CD4-positive, alpha-beta T cell treated with Interferon gamma for 1 hour (primary cell): ENCODE measurements around the gene NME7.

Experiments used
- DNase-seq: peaks from one replicate; pipeline ENCODE4 v3.0.0-alpha.2; 2020

Gene NME7

GRCh38 chr1:169120066-169120465 lies 247.5 kb downstream of the NME7 start:
- DNase-seq, result no peak

GRCh38 chr1:169119405-169119804 lies 248.2 kb downstream of the NME7 start:
- no peak for DNase-seq

- no peak for DNase-seq
Measured at GRCh38 chr1:169118227-169118626, 249.4 kb downstream of the NME7 start.

DNA sequence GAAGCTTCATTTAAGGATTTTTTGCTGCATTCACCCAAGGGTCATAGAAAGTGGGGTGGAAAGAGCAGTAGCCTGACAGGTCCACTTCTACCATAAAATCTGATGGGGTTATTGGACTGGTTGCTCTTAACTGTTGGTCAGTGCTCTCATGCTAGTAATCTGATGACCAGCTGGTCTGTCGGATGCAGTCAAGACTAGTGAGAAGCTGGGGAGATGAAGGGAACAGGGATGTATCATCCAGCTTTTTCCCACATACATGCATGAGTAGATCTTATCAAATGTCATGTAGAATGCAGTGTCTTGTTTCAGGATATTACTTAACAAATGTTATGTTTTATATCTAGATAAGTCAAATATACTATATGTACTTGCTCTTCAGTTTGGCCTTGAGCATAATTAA lies 250.0 kb downstream of the NME7 start:
- DNase-seq, result no peak

GRCh38 chr1:169117014-169117413 lies 250.6 kb downstream of the NME7 start:
- DNase-seq, result no peak

DNA sequence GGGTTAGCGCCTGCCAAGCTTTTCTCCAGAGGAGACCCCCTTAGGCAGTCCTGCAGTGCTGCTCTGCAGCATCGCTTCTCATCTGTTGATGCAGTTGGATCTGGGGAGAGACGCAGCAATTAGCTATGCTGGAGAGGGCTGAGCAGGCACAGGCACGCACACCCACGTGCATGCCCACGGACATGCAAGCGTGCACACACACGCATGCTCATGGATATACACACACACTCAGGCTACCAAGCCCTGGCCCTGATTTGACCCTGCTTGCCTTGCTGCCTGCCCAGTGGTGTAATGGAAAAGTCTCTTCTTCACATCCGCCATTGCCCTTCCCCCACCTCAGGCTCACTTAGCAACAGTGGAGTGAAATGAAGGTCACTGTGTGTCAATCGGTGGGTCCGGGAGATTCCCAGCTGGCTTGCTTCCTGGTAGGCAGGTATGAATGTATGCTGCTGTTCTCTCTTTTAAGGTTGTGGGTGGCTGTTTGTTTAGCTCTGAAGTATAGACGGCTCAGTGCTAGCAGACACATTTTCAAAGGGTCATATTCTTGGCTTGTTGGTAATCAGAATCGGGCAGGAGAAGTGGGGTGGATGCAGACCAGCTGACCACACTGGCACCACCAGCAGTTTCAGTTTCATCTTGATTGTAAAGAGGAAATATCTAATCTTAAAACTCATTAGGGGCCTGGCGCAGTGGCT lies 251.6 kb downstream of the NME7 start:
- DNase-seq, result no peak

DNA sequence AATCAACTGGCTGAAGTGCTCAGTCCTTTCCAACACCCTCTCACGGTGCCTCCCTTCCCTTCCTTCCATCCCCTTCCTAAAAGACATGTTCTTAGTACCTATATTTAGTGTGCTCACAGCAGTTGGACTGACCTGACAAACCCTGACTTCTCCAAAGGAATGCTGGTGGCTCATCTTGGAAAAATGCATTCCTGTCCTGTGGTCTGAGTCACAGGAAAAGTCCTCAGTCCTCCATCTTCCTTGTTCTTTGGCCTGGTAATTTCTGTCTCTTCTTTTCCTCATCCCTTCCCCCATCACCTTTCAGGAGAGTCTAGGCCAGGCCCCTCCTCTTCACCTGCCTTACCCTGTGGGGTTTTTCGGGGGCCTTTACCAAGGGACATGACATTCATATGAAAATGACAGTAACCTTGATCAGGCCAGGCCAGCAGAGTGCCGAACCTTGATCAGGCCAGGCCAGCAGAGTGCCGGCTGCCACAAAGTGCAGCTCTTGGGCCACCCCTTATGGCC lies 253.9 kb downstream of the NME7 start:
- DNase-seq, result no peak

GRCh38 chr1:169112241-169112640 lies 255.4 kb downstream of the NME7 start:
- no peak for DNase-seq

- DNase-seq, result no peak
Measured at GRCh38 chr1:169111472-169111871, 256.1 kb downstream of the NME7 start.

GRCh38 chr1:169110689-169111447 lies 256.7 kb downstream of the NME7 start:
- no peak for DNase-seq

DNA sequence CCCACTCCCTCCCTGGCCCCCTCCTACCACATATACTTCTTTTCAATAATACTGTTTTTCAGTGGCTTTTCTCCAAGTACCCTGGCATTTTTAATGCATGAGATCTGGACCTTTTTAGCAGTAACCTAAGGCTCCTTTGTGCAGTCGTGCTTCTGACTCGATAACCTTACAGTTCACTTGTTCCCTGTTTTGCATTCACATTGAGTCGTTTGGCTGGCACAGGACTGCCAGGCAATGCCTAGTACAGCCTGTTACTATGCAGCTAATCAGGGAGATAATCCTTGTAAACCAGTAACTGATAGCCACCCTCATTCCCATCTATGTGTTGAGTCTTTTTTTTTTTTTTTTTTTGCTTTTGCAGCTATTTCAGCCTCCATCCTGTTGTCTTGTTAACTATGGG lies 257.4 kb downstream of the NME7 start:
- DNase-seq, result no peak

- DNase-seq, result no peak
Measured at GRCh38 chr1:169109561-169110134, 257.9 kb downstream of the NME7 start.

DNA sequence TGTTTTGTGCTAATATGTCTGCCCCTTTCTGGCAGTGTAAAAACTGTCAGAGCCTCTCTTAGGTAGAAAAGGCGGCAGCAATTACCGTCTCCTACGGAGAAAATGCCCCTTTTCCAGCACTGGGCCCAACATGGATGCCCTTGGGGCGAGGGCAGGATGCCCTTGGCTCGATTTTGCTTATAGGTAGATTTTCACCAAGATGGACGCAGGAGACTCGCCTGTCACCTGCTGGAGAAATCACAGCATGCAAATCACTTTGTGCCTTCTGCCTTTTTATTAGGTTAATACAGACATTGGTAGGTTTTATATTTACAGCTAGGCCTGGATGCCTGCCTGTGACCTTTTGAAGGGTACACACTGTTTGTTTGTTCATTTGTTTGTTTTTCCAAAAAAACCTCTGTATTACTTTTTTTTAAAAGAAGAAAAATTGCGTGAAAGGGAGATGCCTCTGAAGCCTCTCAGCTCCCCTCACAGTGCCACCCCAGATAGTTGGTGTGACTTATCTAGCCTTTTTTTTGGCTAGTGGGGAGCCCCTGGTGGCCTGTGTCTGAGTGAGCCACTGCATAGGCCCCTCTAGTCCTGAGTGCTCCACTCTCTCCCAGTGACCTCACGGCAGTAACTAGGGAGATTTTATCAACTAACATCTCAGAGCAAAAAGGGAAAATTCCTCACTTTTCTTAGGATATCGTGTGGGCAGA lies 258.6 kb downstream of the NME7 start:
- DNase-seq, result no peak

DNA sequence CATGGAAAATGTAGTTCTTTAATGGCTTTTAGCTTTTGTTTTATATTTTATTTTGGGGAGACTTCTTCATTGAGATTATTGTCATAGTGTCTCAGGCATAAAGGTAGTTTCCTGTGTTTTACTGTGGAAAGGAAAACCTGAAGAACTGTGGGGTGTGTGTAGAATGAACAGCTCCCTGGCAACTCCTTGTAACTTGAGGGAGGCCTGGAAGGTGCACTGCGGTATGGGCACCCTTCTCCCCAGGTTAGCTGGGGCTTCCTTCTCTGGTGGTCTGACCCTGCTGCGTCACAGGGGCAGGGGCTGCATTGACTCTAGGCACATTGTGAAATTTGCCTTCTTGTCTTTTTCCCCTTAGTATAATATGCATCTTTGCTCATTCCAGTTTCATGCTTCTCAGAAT lies 259.4 kb downstream of the NME7 start:
- DNase-seq, result no peak

DNA sequence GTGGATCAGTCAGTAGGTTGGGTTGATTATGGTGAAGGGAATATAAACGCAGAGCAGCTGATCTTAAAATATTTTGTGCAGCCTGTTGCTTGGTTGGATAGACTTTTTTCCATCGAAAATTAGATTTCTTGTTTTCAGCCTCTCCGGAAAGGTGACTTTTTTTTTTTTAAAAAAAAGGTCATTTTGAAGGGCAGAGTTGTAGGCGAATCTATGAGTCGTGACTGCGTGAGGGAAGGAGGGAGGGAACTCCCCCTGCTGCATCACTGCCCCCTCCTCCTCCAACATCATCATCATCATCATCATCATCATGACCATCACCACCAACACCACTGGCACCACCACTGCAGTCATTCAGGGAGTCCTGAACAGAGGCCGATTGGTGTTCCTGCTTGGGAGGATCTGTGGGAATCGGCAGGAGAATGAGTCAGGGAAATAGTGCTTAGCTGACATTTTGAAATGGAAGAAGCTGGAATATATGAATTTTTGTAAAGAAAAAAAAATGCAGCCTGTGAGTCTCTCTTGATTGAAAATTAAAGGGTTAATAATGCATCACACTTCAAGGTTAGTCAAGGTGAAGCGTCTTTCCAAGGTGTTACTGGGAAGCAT lies 259.9 kb downstream of the NME7 start:
- DNase-seq, result peak; percentile 14

DNA sequence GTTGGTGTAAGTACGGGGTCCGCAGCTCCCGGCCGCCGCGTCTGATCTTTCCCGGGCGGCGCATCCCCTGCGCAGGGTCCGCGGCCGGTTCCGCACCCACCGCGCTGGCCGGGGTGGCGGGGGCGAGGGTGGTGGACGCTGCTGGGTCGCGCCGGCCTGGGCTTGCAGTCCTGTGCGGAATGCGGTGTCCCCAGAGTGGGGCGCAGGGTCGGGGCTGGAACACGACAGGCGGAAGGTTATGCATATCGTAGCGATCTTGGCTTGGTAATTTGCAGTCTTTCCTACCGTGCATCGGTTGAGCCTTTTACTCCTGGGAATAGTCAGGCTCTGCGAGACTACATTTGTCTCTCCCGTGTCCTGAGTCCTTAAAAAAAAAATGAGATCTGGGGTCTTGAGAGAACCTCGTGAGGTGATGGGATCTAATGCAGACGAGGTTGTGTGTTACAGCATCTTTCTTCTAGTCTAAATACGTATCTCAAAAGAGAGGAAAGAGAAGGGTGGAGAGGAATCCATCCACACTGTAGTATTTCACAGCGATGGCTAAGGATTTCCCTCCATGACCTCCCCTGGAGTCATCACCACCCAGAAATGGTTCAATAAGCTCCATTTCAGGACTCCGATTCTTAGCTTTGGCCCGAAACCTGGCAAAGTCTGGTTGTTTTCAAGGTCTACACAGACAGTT lies 260.5 kb downstream of the NME7 start:
- DNase-seq, result no peak

DNA sequence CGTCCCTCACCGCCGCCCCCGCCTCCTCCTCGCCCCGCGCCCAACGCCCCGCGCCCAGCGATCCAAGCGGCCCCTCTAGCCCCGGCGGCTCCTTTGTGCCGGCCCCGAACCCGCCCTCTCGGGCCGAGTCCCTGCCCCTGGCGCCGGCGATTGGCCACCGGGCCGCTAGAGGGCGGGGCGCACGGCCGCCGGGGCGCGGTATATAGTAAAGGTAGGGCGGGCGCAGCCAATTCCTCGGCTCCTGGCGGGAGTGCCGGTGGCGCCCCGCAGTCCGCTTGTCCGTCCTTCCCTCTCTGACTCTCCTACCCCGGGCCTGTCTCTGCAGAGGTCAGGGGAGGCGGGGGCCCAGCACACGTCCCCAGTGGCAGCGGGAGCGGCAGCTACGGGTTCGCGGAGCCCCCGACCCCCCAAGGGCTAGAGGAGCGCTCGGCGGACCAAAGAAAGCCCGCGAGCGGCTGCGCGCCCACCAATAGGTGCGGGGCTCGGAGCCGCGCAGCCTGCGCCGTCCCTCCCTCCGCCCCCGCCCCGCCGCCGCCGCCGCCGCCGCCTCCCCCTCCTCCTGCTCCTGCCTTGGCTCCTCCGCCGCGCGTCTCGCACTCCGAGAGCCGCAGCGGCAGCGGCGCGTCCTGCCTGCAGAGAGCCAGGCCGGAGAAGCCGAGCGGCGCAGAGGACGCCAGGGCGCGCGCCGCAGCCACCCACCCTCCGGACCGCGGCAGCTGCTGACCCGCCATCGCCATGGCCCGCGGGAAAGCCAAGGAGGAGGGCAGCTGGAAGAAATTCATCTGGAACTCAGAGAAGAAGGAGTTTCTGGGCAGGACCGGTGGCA lies 261.3 kb downstream of the NME7 start, which contains the start of gene ATP1B1:
Gene ATP1B1 (plus strand): TSS at position 596 of the 826 bp plus-strand sequence. CDS start 140 bp downstream, at position 736.
- peak; percentile 75 for DNase-seq

GRCh38 chr1:169105434-169106094 lies 262.0 kb downstream of the NME7 start:
- peak; percentile 28 for DNase-seq

- no peak for DNase-seq
Measured at GRCh38 chr1:169105087-169105433, 262.5 kb downstream of the NME7 start.

DNA sequence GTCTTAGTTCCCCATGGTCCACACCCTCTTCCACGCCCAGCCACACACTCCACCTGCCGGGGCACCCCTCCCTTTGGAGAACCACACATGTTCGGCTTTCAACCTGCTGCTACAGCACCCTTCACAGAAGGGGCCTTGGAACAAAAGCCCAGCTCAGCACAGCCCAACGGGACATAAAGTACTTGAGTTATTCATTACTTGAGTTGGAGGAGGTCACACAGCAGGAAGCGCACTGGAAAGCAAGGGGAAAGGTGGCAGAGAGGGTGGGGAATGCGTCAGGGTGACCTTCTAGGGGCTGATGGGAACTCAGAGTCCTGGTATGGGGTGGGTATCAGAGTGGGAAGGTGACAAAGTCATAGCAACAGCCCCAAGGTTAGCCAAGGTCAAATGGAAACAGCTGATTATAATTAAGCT lies 264.1 kb downstream of the NME7 start:
- no peak for DNase-seq

DNA sequence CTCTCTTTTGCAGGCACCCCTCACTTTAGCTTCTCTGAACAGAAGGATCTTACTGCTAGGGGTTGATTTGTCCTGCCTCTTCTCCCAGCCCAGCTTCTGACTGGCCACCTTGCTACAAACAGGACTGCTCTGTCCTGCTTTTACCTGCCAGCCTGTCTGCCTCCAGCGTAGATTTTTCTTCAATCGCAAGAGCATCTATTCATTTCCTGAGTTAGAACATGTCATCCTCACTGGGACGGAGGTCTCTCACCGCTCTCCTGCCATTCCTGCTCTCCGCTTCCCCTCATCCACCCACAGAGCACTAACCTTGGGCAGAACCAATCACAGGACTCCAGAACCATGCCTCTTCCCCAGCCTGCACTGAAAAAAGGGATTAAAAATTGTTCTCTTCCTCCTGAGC lies 264.6 kb downstream of the NME7 start:
- no peak for DNase-seq
